ENCODE results near the gene TMEM150C.

Gene TMEM150C

GRCh38 chr4:82495666-82496065, 66.1 kb downstream of the TMEM150C start:
- Histone ChIP-seq H3K27me3 (ENCODE audit: control insufficient read depth, low read length) (no peaks in the 10 kb centered on the region), H3K4me1 (ENCODE audit: control insufficient read depth, low read length) (no peaks in the 10 kb centered on the region), H3K4me2 (ENCODE audit: low read length) (no peak overlapping the region), H4K20me1 (ENCODE audit: control insufficient read depth, insufficient read depth, low read depth, low read length) (no peaks in the 10 kb centered on the region), H3F3A (ENCODE audit: control insufficient read depth, insufficient read depth) (no peaks in the 10 kb centered on the region), H3K9me2 (replicated peaks; ENCODE audit: control insufficient read depth, low read length) (no peaks in the 10 kb centered on the region), H3K4me3 (ENCODE audit: low read length) (no peak overlapping the region), H3K79me2 (ENCODE audit: control insufficient read depth, low read length) (no peaks in the 10 kb centered on the region), H3K9me3 (ENCODE audit: control insufficient read depth, insufficient read depth, low read length) (no peaks in the 10 kb centered on the region), H3K27ac (ENCODE audit: low read depth, low read length) (no peak overlapping the region), H3K36me3 (ENCODE audit: control insufficient read depth, low read length) (no peaks in the 10 kb centered on the region)
- no peak for TF ChIP-seq CTCF (IDR thresholded peaks at IDR 0.05; ENCODE audit: low read depth, low read length, poor library complexity, severe bottlenecking)
- TF ChIP-seq EZH2phosphoT487 (IDR thresholded peaks at IDR 0.05; ENCODE audit: borderline replicate concordance, low read length) = no peak

- H3F3A ChIP-seq (ENCODE audit: control insufficient read depth, insufficient read depth) = no peaks in the 10 kb centered on the region
- no peaks in the 10 kb centered on the region for H3K36me3 ChIP-seq (ENCODE audit: control insufficient read depth, low read length)
- H3K27ac ChIP-seq (ENCODE audit: low read depth, low read length) = no peak overlapping the region
These were observed 67.9 kb downstream of the TMEM150C start for GRCh38 chr4:82493721-82494425.

GRCh38 chr4:82491251-82491960, 70.4 kb downstream of the TMEM150C start:
- H3K4me3 ChIP-seq (ENCODE audit: low read length) = no peak overlapping the region
- H3K36me3 ChIP-seq (ENCODE audit: control insufficient read depth, low read length) = no peaks in the 10 kb centered on the region
- H3K9me3 ChIP-seq (ENCODE audit: control insufficient read depth, insufficient read depth, low read length) = no peaks in the 10 kb centered on the region
- no peak overlapping the region for H3K27ac ChIP-seq (ENCODE audit: low read depth, low read length)
- no peaks in the 10 kb centered on the region for H3K79me2 ChIP-seq (ENCODE audit: control insufficient read depth, low read length)
- H3K4me2 ChIP-seq (ENCODE audit: low read length) = no peak overlapping the region
- TF ChIP-seq CTCF (IDR thresholded peaks at IDR 0.05; ENCODE audit: low read depth, low read length, poor library complexity, severe bottlenecking) = no peak
- no peak for TF ChIP-seq EZH2phosphoT487 (IDR thresholded peaks at IDR 0.05; ENCODE audit: borderline replicate concordance, low read length)
- no peaks in the 10 kb centered on the region for H3K9me2 ChIP-seq (replicated peaks; ENCODE audit: control insufficient read depth, low read length)
- H3K4me1 ChIP-seq (ENCODE audit: control insufficient read depth, low read length) = no peaks in the 10 kb centered on the region
- no peaks in the 10 kb centered on the region for H4K20me1 ChIP-seq (ENCODE audit: control insufficient read depth, insufficient read depth, low read depth, low read length)
- no peaks in the 10 kb centered on the region for H3K27me3 ChIP-seq (ENCODE audit: control insufficient read depth, low read length)
- H3F3A ChIP-seq (ENCODE audit: control insufficient read depth, insufficient read depth) = no peaks in the 10 kb centered on the region

More at GRCh38 chr4:82493721-82494425, 67.9 kb downstream of the TMEM150C start:
- Histone ChIP-seq H3K79me2 (ENCODE audit: control insufficient read depth, low read length) (no peaks in the 10 kb centered on the region), H3K4me3 (ENCODE audit: low read length) (no peak overlapping the region), H3K27me3 (ENCODE audit: control insufficient read depth, low read length) (no peaks in the 10 kb centered on the region), H3K4me2 (ENCODE audit: low read length) (no peak overlapping the region), H3K9me3 (ENCODE audit: control insufficient read depth, insufficient read depth, low read length) (no peaks in the 10 kb centered on the region), H3K9me2 (replicated peaks; ENCODE audit: control insufficient read depth, low read length) (no peaks in the 10 kb centered on the region), H4K20me1 (ENCODE audit: control insufficient read depth, insufficient read depth, low read depth, low read length) (no peaks in the 10 kb centered on the region), H3K4me1 (ENCODE audit: control insufficient read depth, low read length) (no peaks in the 10 kb centered on the region)
- TF ChIP-seq EZH2phosphoT487 (IDR thresholded peaks at IDR 0.05; ENCODE audit: borderline replicate concordance, low read length) (no peak), CTCF (IDR thresholded peaks at IDR 0.05; ENCODE audit: low read depth, low read length, poor library complexity, severe bottlenecking) (no peak)
